Testis (tissue), 5 donors: Measurements from ENCODE around the gene CPM. TPM values are rescaled to one million over a fixed set of nuclear protein-coding genes. Genes with fewer than 3 reads are reported as not detected.

Experiments
- DNase-seq: peaks from one replicate; pipeline ENCODE4 v3.0.0-alpha.2; 2019
- H3K27ac ChIP-seq, 2 donors: fragments of 200-600 bp; sonication (generic); one replicate each; pipeline ENCODE4 v1.5.1; 2019
- H3K27me3 ChIP-seq: fragments of 200-600 bp; sonication (generic); one replicate; pipeline ENCODE4 v1.5.1; 2019
- H3K36me3 ChIP-seq: fragments of 200-600 bp; sonication (generic); one replicate; pipeline ENCODE4 v1.5.1; 2017; ENCODE audit warnings: low read depth; ENCODE audit errors: missing control alignments
- H3K4me1 ChIP-seq: fragments of 200-600 bp; sonication (generic); one replicate; pipeline ENCODE4 v1.5.1; 2019
- H3K4me3 ChIP-seq, 2 donors: fragments of 200-600 bp; sonication (generic); one replicate each; pipeline ENCODE4 v1.5.1; 2017 to 2019
- H3K9me3 ChIP-seq: fragments of 200-600 bp; sonication (generic); one replicate; pipeline ENCODE4 v1.5.1; 2017
- CTCF ChIP-seq, 3 experiments: fragments of 450-650 bp in 2 of 3; fragments of 200-600 bp in 1 of 3; sonication (generic) in 1 of 3; IDR thresholded peaks; one replicate each; pipeline ENCODE4 v1.5.1; 2016 to 2019; ENCODE audit warnings: antibody characterized with exemption in 3 of 3, mild to moderate bottlenecking in 2 of 3, moderate library complexity in 1 of 3
- POLR2A ChIP-seq: fragments of 450-650 bp; IDR thresholded peaks from one replicate; pipeline ENCODE4 v1.6.1; 2017; ENCODE audit warnings: antibody characterized with exemption, mild to moderate bottlenecking, moderate library complexity
- WGBS, 2 donors: methylation state at CpG; one replicate each; pipeline ENCODE4 v1.1.5; 2018; 5-methylcytosine and 5-hydroxymethylcytosine counted together
- intact Hi-C: fragments of 100-400 bp; cut with DNase I; formaldehyde crosslinking; loops from one replicate; pipeline ENCODE4 v1.15.1; 2023; ENCODE audit warnings: low total_unique reads
- long read RNA-seq, 2 donors: transcript quantifications; one replicate each; lab custom pipeline, GENCODE V29; 2026
- polyA plus RNA-seq: library from polyadenylated mRNA; stranded (reverse); fragments of 350-450 nt; fragmentation: Illumina TruSeq; extraction: RNeasy Lipid Tissue Mini Kit (QIAGEN cat#74804); gene quantifications from one replicate; pipeline ENCODE4 v1.2.3, GENCODE V29; 2014; ENCODE audit warnings: low read depth, low replicate concordance; ENCODE audit not compliant: insufficient read depth
- total RNA-seq, 2 donors: library from RNA; depleted of rRNA; stranded (reverse); fragments of >200 nt; gene quantifications; one replicate each; pipeline ENCODE4 v1.2.3, GENCODE V29; 2016

Gene CPM
- 10 to 100 TPM; 22.5 to 38.0 TPM for total RNA-seq
- polyA plus RNA-seq, result 9.3 TPM
- long read RNA-seq, donor 1, full-length matches to known transcripts, result 3 of 3 reads
- long read RNA-seq, donor 1, partial matches to known transcripts, result 0 of 3 reads
- long read RNA-seq, donor 1, other reads (novel, unspliced or antisense), result 0 of 3 reads
- long read RNA-seq, donor 2, result 0 reads

GRCh38 chr12:68932961-68933893 is at the start of gene CPM:
CPM (minus strand) TSS chr12:68933171; CDS start chr12:68932837, 334 bp downstream.
- intact Hi-C loops, result no loop called here
- Histone ChIP-seq H3K36me3 (no peaks in the 10 kb centered on the region), H3K4me3 (peak within 1 kb of the TSS; percentile 75 to 83), H3K4me1 (no peaks in the 10 kb centered on the region), H3K27me3 (no peaks in the 10 kb centered on the region), H3K9me3 (no peaks in the 10 kb centered on the region), H3K27ac (peak within 1 kb of the TSS; percentile 69 to 76)
- TF ChIP-seq POLR2A (peak; percentile 44), CTCF (IDR thresholded peaks at IDR 0.05) (no peak)
- WGBS, 2 donors, result 2 to 8% methylated on average over 26 to 55 of the region's 96 CpGs
- DNase-seq, result peak; percentile 84

GRCh38 chr12:68981516-68981915 is 48.5 kb upstream of the CPM start:
- no peak overlapping the region for H3K27ac ChIP-seq
- no peaks in the 10 kb centered on the region for H3K36me3 ChIP-seq
- no peaks in the 10 kb centered on the region for H3K9me3 ChIP-seq
- no peaks in the 10 kb centered on the region for H3K27me3 ChIP-seq
- peaks cover 12% of the 10 kb centered on the region for H3K4me1 ChIP-seq
- intact Hi-C loops, result no loop called here
- WGBS, 2 donors, result 57 to 62% methylated on average over 4 of the region's 4 CpGs
- H3K4me3 ChIP-seq, result no peak overlapping the region
- no peak for TF ChIP-seq CTCF (IDR thresholded peaks at IDR 0.05)
- TF ChIP-seq POLR2A, result no peak
- DNase-seq, result no peak

DNA sequence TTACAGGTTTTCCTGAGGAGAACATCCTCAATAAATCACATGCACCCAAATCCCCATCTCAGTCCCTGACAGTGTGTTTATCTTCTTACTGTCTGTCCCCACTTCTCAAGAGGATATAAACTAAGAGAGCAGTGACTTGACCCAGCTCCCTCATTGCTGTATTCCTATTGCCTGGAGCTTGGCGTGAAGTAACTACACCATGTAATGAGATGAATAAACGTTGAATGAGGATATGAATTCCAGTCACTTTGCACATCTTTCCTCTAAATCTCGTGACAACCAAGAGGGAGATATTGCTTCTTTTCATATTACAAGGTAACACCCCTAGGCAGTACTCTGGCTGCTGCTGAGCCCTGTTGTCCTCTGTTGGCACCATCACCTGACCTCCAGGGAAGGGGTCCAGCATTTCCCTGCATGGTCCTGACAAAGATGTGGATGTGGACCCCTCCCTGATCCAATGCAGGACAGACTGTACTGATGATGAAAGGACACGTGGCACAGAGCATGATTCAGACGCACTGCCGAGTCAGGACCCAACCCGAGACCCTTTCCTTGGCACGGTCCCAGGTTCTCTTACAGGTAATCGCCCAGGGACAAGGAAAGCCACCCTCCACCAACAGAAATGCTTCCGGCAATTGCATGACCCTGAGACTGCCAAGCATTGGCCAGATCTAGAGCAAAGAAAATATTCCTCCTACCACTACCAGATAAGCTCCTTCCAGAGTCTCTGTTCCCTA is 47.7 kb upstream of the CPM start:
- WGBS, 2 donors, result 85 to 92% methylated on average over 10 of the region's 10 CpGs
- no peaks in the 10 kb centered on the region for H3K36me3 ChIP-seq
- no peaks in the 10 kb centered on the region for H3K27me3 ChIP-seq
- intact Hi-C loops, result no loop called here
- DNase-seq, result no peak
- no peaks in the 10 kb centered on the region for H3K9me3 ChIP-seq
- no peak for TF ChIP-seq CTCF (IDR thresholded peaks at IDR 0.05)
- no peak overlapping the region for H3K4me3 ChIP-seq
- H3K27ac ChIP-seq, result no peak overlapping the region
- peaks cover 12% of the 10 kb centered on the region for H3K4me1 ChIP-seq

DNA sequence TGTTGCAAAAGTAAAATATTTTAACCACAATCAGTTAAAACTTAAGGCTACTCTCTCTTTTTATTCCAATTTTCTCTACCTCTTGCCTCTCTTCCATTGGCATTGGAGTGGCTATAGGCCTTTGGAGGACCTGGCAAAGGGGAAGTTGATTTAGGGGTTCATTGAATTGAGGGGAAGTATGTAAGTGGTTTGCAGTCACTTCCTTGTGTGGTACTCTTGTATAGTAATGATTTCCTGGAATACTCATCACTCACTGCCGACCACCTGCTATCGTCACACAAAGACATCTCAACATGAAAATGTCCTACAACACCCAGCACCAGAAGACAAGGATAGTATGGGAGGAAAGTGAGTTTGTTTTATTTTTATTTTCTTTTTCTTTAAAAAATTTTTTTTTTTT is 45.7 kb upstream of the CPM start:
- 88 to 91% methylated on average over 2 of the region's 2 CpGs for WGBS, 2 donors
- intact Hi-C loops, result no loop called here
- no peak for DNase-seq
- Histone ChIP-seq H3K27ac (no peak overlapping the region), H3K36me3 (no peaks in the 10 kb centered on the region), H3K9me3 (no peaks in the 10 kb centered on the region), H3K27me3 (no peaks in the 10 kb centered on the region), H3K4me1 (peaks cover 12% of the 10 kb centered on the region), H3K4me3 (no peak overlapping the region)
- TF ChIP-seq POLR2A, result no peak
- no peak for TF ChIP-seq CTCF (IDR thresholded peaks at IDR 0.05)
